Retina (tissue), 1 donor: Measurements from ENCODE around the gene NFKBIA.
"Not testable (repeated sequence)": the region's sequence is repeated elsewhere in the genome, so short reads cannot be mapped to it uniquely, and the experiment has no call there.

ENCODE experiments used
- DNase-seq: peaks from one replicate; pipeline ENCODE4 v3.0.0-alpha.2; 2016

NFKBIA gene

GRCh38 chr14:35404449-35405303, at the start of gene NFKBIA:
TSS of gene NFKBIA (minus strand) at chr14:35404749. CDS start at chr14:35404644, 105 bp downstream.
- DNase-seq, result peak; percentile 94

- no peak for DNase-seq
These were observed 41.9 kb upstream of the NFKBIA start for GRCh38 chr14:35446450-35446849.

- DNase-seq, result no peak
These were observed 39.6 kb upstream of the NFKBIA start for GRCh38 chr14:35444104-35444503.

GRCh38 chr14:35441160-35441559, 36.6 kb upstream of the NFKBIA start:
- DNase-seq, result no peak

DNA sequence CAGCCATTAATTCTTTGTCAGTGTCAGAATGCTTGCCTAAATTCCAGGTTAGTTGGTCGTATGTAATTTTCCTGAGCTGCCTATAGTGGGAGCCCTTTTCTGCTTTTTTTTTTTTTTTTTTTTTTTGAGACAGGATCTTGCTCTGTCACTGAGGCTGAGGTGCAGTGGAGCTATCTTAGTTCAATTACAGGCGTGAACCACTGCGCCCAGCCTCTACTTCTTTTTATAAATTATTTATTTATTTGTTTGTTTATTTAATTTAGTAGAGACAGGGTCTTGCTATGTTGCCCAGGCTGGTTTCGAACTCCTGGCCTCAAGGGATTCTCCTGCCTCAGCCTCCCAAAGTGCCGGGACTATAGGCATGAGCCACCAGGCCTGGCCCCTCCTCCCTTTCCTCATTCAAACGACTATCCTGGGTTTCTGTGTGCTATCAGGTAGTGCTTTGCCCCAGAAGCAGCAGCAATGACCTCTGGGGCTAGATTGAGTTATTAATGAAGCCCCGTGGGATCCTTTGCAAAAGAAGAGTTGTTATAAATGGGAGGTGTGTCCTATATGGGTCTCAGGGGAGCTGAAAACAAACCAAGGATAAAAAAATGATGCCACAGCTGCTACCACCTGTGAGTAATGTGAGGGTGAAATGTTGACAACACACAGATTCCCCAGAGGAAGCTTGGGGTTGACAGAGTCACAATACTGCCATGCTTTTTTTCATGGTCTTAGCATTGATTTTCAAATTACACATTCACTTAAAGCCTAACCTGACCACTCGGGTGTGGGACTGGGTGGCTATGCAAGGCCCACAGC, 34.6 kb upstream of the NFKBIA start:
- DNase-seq, result peak; percentile 22

DNA sequence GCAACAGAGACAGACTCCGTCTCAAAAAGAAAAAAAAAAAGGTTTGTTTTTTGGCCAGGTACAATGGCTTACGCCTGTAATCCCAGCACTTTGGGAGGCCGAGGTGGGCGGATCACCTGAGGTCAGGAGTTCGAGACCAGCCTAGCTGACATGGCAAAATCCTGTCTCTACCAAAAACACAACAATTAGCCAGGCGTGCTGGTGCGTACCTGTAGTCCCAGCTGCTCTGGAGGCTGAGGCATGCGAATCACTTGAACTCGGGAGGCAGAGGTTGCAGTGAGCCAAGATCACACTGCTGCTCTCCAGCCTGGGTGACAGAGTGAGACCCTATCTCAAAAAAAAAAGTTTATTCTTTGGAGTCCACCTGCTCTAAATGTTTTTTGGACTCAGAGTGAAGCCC, 33.9 kb upstream of the NFKBIA start:
- DNase-seq, result not testable (repeated sequence)

DNA sequence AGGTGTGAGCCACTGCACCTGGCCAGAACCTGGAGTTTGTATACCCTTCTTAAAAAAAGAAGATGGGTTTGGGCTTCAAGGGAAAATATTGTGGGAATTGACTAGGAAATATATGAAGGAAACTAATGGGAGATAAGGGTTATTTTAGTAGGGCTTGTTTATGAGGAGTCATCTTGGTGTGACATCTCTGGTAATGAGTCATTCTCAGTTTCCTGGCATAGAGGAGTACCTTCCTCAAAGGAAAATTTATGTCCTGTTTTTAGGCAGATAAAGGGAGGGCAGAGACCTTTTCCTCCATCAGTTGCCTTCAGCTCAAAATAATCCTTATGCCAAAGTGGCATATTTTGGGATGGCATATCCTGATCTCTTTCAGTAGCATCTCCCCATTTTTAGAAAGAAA, 30.6 kb upstream of the NFKBIA start:
- DNase-seq, result no peak

GRCh38 chr14:35433826-35434225, 29.3 kb upstream of the NFKBIA start:
- no peak for DNase-seq

- DNase-seq, result no peak
These were observed 26.1 kb upstream of the NFKBIA start for GRCh38 chr14:35430459-35431199.

DNA sequence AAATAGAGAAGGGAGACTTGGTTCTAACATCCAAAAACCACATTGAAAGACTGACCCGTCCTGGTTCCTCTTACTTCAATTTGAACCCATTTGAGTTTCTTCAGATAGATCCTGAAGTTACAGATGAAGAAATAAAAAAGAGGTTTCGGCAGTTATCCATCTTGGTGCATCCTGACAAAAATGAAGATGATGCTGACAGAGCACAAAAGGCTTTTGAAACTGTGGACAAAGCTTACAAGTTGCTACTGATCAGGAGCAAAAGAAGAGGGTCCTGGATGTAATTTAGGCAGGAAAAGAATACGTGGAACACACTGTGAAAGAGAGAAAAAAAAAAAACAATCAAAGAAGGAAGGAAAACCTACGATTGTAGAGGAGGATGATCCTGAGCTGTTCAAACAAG, 25.4 kb upstream of the NFKBIA start:
- DNase-seq, result no peak

GRCh38 chr14:35425850-35426249, 21.3 kb upstream of the NFKBIA start:
- no peak for DNase-seq

DNA sequence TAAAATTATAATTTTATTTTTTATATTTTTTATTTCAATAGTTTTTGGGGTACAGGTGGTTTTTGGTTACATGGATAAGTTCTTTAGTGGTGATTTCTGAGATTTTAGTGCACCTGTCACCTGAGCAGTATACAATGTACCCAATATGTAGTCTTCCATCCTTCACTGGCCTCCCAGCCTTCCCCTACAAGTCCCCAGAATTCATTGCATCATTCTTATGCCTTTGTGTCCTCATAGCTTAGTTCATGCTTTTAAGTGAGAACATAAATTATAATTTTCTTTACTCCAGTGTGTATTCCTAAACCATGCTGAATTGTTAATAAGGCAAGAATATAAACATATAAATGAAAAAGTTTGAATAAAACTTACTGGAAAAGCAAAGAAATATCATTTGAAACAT, 19.1 kb upstream of the NFKBIA start:
- DNase-seq, result no peak

- DNase-seq, result no peak
These were observed 15.7 kb upstream of the NFKBIA start for GRCh38 chr14:35420036-35420811.

GRCh38 chr14:35419429-35419841, 14.9 kb upstream of the NFKBIA start:
- no peak for DNase-seq

DNA sequence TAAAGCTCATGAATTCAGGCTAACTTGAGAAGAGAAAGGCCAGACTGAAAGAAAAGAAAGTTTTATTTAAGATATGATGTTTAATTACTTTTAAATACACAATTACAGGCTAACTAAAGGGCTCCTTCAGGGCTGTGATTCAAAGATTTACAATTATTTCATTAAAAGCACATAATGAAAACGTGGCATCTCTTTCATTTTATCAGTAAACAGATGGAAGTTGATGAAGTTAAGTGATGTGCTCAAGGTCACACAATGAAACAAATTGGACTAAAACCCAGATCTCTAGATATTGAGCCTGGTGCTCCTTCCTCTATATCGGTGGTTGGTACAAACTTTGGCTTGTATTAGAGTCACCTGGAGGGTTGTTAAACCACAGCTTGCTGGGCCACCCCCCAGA, 13.5 kb upstream of the NFKBIA start:
- no peak for DNase-seq

GRCh38 chr14:35416108-35416750, 11.7 kb upstream of the NFKBIA start:
- no peak for DNase-seq

- DNase-seq, result no peak
These were observed 9.8 kb upstream of the NFKBIA start for GRCh38 chr14:35414365-35414764.

- no peak for DNase-seq
These were observed 7.9 kb upstream of the NFKBIA start for GRCh38 chr14:35412272-35413056.

GRCh38 chr14:35410858-35411257, 6.3 kb upstream of the NFKBIA start:
- no peak for DNase-seq

GRCh38 chr14:35409595-35409994, 5.0 kb upstream of the NFKBIA start:
- no peak for DNase-seq

GRCh38 chr14:35408026-35408425, 3.5 kb upstream of the NFKBIA start:
- DNase-seq, result no peak
